Smooth muscle cell (in vitro differentiated cells): ENCODE measurements around the gene SLC15A5. TPM values are rescaled to one million over a fixed set of nuclear protein-coding genes. Genes with fewer than 3 reads are reported as not detected.

ENCODE experiments used
- DNase-seq: peaks from one replicate; lab custom pipeline; 2025; ENCODE audit not compliant: unreplicated experiment; lab: John Stamatoyannopoulos, UW
- H2AFZ ChIP-seq: fragments of 200-600 bp; sonication (generic); 2 replicates; pipeline ENCODE4 v1.6.0; 2016; ENCODE audit warnings: antibody characterized with exemption, low read depth, mild to moderate bottlenecking
- H3F3A ChIP-seq: fragments of 200-600 bp; sonication (generic); 2 replicates; pipeline ENCODE4 v1.6.0; 2017; ENCODE audit warnings: antibody characterized with exemption, low read depth
- H3K27ac ChIP-seq: fragments of 200-600 bp; sonication (generic); 2 replicates; pipeline ENCODE4 v1.5.1; 2016; ENCODE audit warnings: low read depth, mild to moderate bottlenecking
- H3K27me3 ChIP-seq: fragments of 200-600 bp; sonication (generic); 2 replicates; pipeline ENCODE4 v1.6.1; 2016; ENCODE audit warnings: low read depth, mild to moderate bottlenecking
- H3K36me3 ChIP-seq: fragments of 200-600 bp; sonication (generic); 2 replicates; pipeline ENCODE4 v1.5.1; 2016; ENCODE audit warnings: low read depth
- H3K4me1 ChIP-seq: fragments of 200-600 bp; sonication (generic); 2 replicates; pipeline ENCODE4 v1.5.1; 2016; ENCODE audit warnings: low read depth
- H3K4me2 ChIP-seq: fragments of 200-600 bp; sonication (generic); 2 replicates; pipeline ENCODE4 v1.6.0; 2016; ENCODE audit warnings: mild to moderate bottlenecking
- H3K4me3 ChIP-seq: fragments of 200-600 bp; sonication (generic); 2 replicates; pipeline ENCODE4 v1.5.1; 2016; ENCODE audit warnings: mild to moderate bottlenecking
- H3K79me2 ChIP-seq: fragments of 200-600 bp; sonication (generic); 2 replicates; pipeline ENCODE4 v1.6.0; 2016; ENCODE audit warnings: low read depth, mild to moderate bottlenecking
- H3K9ac ChIP-seq: fragments of 200-600 bp; sonication (generic); 2 replicates; pipeline ENCODE4 v1.6.0; 2016; ENCODE audit warnings: low read depth
- H3K9me3 ChIP-seq: fragments of 200-600 bp; sonication (generic); replicated peaks from 2 replicates; pipeline ENCODE4 v1.5.1; 2016; ENCODE audit warnings: low read depth
- H4K20me1 ChIP-seq: fragments of 200-600 bp; sonication (generic); 2 replicates; pipeline ENCODE4 v1.6.0; 2016; ENCODE audit warnings: low read depth
- WGBS: methylation state at CpG from one replicate; pipeline ENCODE4 v1.1.7; 2016; ENCODE audit warnings: low lambda C conversion rate; 5-methylcytosine and 5-hydroxymethylcytosine counted together
- polyA plus RNA-seq: library from polyadenylated mRNA; unstranded; fragments of >200 nt; fragmentation: Nextera tagmentation; extraction: Ambion mirVana; gene quantifications from 2 replicates; pipeline ENCODE4 v1.2.1, GENCODE V29; 2016
- total RNA-seq: library from RNA; depleted of rRNA; stranded (reverse); fragments of >200 nt; gene quantifications from 2 replicates; pipeline ENCODE4 v1.2.3, GENCODE V29; 2014
- TF ChIP-seq, protein P1 (sequence below): fragments of 200-600 bp; sonication (generic); IDR thresholded peaks from 2 replicates; pipeline ENCODE4 v1.5.1; 2017; ENCODE audit warnings: borderline replicate concordance, mild to moderate bottlenecking, antibody characterized with exemption; ENCODE audit not compliant: insufficient read depth, poor library complexity, severe bottlenecking

The SLC15A5 gene
- total and polyA plus RNA-seq, 2 experiments from 2014 or later = not detected

DNA sequence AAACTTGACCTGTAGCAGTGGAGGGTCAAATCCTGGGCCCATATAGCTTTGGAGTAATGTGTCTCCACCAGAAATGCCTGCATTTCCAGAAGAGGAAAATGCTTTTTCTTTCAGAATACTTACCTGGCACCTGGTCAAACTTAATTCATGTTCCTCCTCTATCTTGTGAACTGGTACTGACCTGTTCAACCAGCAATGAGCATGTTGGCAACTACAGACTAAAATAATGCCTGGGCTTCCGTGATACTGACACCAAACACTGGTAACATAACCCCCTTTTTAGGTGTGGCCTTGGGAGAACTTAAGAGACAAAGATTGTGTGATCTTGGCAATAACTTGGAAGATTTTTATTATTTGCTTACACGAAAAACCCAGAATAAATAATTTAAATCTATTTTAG lies 46.2 kb upstream of the SLC15A5 start:
- H3K79me2 ChIP-seq = no peaks in the 10 kb centered on the region
- H3F3A ChIP-seq = no peaks in the 10 kb centered on the region
- no peaks in the 10 kb centered on the region for H3K4me1 ChIP-seq
- H3K9me3 ChIP-seq = no peaks in the 10 kb centered on the region
- H3K27ac ChIP-seq = no peak overlapping the region
- no peak overlapping the region for H3K4me2 ChIP-seq
- no peak overlapping the region for H3K9ac ChIP-seq
- 91% methylated on average over 2 of the region's 2 CpGs for WGBS
- no peak overlapping the region for H2AFZ ChIP-seq
- no peaks in the 10 kb centered on the region for H3K36me3 ChIP-seq
- no peak overlapping the region for H3K4me3 ChIP-seq
- H3K27me3 ChIP-seq = no peaks in the 10 kb centered on the region
- no peaks in the 10 kb centered on the region for H4K20me1 ChIP-seq
- no peak for DNase-seq
- TF ChIP-seq, protein P1, sequence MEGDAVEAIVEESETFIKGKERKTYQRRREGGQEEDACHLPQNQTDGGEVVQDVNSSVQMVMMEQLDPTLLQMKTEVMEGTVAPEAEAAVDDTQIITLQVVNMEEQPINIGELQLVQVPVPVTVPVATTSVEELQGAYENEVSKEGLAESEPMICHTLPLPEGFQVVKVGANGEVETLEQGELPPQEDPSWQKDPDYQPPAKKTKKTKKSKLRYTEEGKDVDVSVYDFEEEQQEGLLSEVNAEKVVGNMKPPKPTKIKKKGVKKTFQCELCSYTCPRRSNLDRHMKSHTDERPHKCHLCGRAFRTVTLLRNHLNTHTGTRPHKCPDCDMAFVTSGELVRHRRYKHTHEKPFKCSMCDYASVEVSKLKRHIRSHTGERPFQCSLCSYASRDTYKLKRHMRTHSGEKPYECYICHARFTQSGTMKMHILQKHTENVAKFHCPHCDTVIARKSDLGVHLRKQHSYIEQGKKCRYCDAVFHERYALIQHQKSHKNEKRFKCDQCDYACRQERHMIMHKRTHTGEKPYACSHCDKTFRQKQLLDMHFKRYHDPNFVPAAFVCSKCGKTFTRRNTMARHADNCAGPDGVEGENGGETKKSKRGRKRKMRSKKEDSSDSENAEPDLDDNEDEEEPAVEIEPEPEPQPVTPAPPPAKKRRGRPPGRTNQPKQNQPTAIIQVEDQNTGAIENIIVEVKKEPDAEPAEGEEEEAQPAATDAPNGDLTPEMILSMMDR = no peak

DNA sequence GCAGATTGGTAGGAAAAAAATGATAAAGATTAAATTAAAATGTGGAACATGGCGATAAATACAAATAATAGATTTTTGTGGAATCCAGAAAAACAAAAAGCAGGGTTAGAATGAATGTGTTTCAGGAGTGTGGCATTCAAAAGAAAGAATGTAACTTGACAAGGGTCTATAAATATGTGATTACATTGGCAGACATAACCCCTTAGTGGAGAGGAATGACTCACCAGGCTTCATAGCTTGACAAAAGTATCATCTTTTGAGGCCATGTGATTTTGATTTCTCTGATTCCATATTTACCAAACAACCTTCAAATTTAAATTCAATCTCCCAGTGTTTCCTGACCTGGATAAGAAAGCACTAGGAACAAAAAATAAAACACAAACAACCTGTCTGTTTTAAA lies 45.5 kb upstream of the SLC15A5 start:
- TF ChIP-seq, protein P1 = no peak
- Histone ChIP-seq H3K9ac (no peak overlapping the region), H3K4me2 (no peak overlapping the region), H4K20me1 (no peaks in the 10 kb centered on the region), H3K4me3 (no peak overlapping the region), H2AFZ (no peak overlapping the region), H3K4me1 (no peaks in the 10 kb centered on the region), H3K9me3 (no peaks in the 10 kb centered on the region), H3K27ac (no peak overlapping the region), H3K36me3 (no peaks in the 10 kb centered on the region), H3K79me2 (no peaks in the 10 kb centered on the region), H3K27me3 (no peaks in the 10 kb centered on the region), H3F3A (no peaks in the 10 kb centered on the region)
- 94% methylated on average over 1 of the region's 1 CpG for WGBS
- no peak for DNase-seq

DNA sequence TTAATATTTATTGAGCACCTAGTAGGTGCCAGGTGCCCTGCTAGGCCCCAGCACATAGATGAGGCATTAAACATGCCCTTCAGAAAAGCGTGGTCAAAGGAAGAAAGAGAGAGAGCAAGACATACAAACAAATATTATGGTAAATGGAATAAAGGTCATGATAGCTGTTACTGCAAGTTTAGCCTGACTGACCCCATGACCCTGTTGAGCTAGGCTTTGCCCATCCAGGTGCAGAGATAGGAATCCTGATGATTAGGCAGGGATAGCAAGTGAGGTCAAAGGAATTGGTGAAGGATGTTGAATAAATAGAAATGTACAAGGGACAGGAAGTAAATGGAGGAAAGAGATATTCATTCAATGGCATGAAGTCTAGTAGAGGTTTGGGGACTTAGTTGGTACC lies 33.4 kb upstream of the SLC15A5 start:
- DNase-seq = no peak
- 85% methylated on average over 1 of the region's 1 CpG for WGBS
- TF ChIP-seq, protein P1 = no peak
- Histone ChIP-seq H4K20me1 (no peaks in the 10 kb centered on the region), H3F3A (no peaks in the 10 kb centered on the region), H3K36me3 (no peaks in the 10 kb centered on the region), H3K9me3 (no peaks in the 10 kb centered on the region), H3K4me1 (peaks cover 6% of the 10 kb centered on the region), H3K27me3 (no peaks in the 10 kb centered on the region), H3K27ac (no peak overlapping the region), H3K9ac (no peak overlapping the region), H3K79me2 (no peaks in the 10 kb centered on the region), H2AFZ (no peak overlapping the region), H3K4me3 (no peak overlapping the region), H3K4me2 (no peak overlapping the region)

DNA sequence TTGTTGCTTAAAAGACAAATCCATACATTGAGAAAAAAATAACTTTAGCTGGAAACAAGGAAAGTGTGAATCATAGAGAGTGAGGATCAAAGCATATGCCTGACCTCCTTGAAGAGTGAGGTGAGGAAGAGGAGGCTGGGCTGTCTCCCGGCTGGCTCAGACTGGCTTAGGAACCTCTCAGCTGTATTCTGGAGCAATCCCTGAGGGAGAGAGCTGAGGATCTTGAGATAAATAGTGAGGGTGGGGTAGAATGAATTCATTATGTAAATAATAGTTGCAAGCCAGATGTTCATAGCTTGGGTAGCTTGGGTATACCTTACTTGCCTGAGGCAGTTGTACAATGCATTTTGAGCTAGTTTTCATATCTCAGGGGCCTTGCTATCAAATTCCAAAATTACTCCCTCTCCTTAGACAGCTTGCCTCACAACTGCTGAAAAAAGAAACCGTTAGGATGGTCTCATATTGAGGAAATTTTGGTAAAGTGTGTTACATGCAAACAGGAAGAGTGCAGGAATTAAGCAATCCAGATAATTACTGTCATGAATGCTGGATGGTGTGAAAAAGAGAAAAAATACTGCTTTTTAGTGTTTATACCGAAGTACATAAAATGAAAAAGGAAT lies 30.5 kb upstream of the SLC15A5 start:
- Histone ChIP-seq H3K4me2 (no peak overlapping the region), H3K36me3 (no peaks in the 10 kb centered on the region), H3K4me1 (peaks cover 6% of the 10 kb centered on the region), H3K27ac (no peak overlapping the region), H3K4me3 (no peak overlapping the region), H3K9ac (no peak overlapping the region), H4K20me1 (no peaks in the 10 kb centered on the region), H3K9me3 (no peaks in the 10 kb centered on the region), H2AFZ (no peak overlapping the region), H3F3A (no peaks in the 10 kb centered on the region), H3K79me2 (no peaks in the 10 kb centered on the region), H3K27me3 (no peaks in the 10 kb centered on the region)
- TF ChIP-seq, protein P1 = no peak
- DNase-seq = no peak
- 59% methylated on average over 3 of the region's 3 CpGs for WGBS
